GM19193 (cell line): Measurements from ENCODE around the gene FAM83G.

Experiments
- POLR2A ChIP-seq: IDR thresholded peaks from 4 replicates; pipeline ENCODE4 v1.6.1; 2011; ENCODE audit not compliant: insufficient read depth, insufficient read length; ENCODE audit errors: extremely low read depth

Gene FAM83G

DNA sequence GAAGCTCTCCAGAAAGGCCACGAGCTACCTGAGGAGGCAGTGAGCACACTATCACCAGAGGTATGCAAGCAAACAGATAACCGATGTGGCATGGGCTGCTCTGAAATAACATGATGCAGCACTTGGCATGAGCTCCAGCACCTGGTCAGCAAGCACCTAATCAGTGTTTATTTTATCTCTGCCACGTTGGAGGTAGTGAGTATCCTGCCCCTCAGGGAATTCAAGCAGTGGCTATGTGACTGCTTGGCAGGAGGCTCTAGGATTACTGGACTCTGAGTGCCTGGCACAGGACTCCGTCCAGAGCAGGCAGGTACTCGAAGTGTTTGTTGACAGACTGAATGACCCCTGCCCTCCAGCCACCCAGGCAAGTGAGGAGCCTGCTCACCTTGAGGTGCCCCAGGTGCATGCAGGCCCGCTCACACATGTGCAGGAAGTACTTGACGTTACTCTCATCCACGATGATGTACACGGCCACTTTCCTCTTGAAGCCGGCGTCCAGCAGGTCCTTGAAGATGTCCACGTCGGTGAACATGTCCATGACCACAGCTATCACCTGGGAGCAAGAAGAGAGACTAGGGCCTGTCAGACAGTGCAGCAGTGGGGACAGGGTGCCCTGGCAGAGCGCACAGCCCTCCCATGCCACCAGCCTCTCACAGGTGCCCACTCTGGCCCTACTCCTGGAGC lies 16.6 kb downstream of the FAM83G start:
- no peak for TF ChIP-seq POLR2A

GRCh38 chr17:18987230-18987610 lies 17.3 kb downstream of the FAM83G start:
- no peak for TF ChIP-seq POLR2A

GRCh38 chr17:18986541-18987229 lies 17.9 kb downstream of the FAM83G start:
- TF ChIP-seq POLR2A, result no peak

- TF ChIP-seq POLR2A, result no peak
These were observed 19.1 kb downstream of the FAM83G start for GRCh38 chr17:18985475-18985874.

GRCh38 chr17:18984273-18985114 lies 20.1 kb downstream of the FAM83G start:
- no peak for TF ChIP-seq POLR2A

DNA sequence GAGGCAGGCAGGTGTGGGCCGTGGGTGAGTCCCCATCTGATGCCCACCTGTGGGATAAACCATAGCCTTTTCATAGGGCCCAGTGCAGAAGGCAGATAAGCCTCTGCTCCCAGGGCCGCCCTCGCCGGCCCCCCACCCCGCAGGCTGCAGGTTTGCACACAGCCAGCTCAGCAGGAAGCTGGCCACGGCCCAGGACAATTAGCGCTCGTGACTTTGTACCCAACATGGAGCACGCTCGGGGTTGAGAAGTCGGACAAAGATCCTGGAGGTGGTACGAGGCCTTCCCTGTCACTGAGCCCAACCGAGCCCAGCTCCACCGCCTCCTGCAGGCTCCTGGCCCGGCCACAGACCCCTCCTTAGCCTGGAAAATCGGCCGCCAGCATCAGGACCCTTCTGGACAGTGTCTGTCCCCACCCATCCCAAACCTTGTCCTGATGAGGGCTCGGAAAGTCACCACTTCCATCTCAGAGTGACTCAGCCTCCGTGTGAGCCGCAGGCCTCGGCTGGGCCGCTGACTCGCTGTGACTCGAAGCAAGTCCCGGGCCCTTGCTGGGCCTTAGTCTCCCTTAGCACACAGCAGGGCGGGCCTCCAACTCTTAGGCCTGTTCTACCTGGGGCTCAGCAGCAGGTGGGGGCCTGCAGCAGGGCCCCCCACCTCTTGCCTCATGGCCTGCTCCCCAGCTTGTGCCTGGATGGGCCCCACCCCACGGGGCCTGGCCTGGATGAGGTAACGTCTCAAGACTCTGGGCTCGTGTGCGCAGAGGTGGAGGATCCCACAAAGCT lies 22.7 kb downstream of the FAM83G start:
- TF ChIP-seq POLR2A, result no peak

- no peak for TF ChIP-seq POLR2A
These were observed 23.3 kb downstream of the FAM83G start for GRCh38 chr17:18981335-18981641.

DNA sequence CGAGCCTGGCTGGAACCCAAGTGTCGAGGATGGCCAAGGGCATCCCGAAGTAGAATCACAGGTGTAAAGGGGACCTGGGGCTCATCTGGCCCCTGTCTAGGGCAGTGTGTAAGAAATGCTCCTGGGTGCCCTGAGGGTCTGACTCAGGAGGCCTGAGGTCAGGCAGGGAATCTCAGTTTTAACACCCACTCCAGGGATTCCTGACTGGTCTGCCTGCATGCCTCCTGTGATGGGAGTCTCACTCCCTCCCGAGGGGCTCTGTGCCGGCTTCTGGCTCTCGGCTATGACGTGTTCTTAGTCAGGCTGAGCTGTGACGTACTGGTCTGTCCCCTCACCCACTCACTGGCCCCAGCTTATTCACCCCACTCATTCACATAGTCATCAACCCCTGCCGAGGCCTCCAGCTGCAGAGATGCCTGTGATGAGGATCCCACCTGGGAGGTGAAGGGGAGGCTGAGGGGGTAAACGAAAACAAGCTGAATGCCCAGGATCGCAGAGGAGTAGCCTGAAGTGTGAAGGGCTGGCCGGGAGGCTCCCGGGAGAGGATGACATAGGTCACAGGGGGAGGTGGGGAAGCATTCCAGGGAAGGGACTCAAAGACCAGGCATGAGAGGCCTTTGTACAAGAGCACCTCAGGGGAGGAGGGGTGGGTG lies 23.8 kb downstream of the FAM83G start:
- TF ChIP-seq POLR2A, result no peak

DNA sequence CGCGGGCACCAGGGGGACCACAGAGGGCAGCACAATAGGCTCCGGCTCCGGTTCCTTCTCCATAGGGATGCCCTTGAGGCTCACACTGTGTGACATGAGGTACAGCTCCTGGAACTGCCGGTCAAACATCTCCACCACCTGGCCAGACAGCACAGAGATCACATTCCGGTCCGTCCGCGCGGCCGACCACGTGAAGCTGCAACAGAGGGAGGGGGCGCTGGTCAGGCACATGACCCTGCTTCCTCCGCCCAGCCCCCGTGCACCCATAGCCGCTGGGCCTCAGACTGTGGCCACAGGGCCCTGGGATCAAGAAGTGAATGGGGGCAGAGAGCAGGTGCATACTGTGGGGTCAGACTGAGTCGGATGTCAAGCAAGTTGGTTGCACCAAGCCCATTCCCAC lies 25.9 kb downstream of the FAM83G start:
- TF ChIP-seq POLR2A, result no peak

GRCh38 chr17:18978050-18978449 lies 26.5 kb downstream of the FAM83G start:
- TF ChIP-seq POLR2A, result no peak

DNA sequence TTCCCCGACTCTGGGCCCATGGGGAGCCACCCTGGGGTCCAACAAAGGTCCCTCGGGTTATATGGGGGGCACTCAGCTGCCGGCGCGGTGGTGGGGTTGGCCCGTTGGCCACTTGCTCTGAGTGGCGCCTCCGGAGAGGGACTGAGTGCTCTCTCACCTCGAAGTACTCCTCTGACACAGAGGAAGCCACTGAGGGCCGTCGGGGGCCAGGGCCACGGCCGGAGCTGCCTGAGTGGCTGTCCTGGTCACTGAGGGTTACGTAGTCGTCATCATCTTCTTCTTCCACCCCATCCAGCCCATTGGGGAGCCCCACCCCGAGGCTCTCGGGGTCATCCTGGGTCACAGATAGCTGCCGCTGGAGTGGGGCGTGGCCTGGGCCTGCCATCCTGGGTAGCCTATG lies 26.9 kb downstream of the FAM83G start:
- no peak for TF ChIP-seq POLR2A

GRCh38 chr17:18977021-18977420 lies 27.5 kb downstream of the FAM83G start:
- TF ChIP-seq POLR2A, result no peak

DNA sequence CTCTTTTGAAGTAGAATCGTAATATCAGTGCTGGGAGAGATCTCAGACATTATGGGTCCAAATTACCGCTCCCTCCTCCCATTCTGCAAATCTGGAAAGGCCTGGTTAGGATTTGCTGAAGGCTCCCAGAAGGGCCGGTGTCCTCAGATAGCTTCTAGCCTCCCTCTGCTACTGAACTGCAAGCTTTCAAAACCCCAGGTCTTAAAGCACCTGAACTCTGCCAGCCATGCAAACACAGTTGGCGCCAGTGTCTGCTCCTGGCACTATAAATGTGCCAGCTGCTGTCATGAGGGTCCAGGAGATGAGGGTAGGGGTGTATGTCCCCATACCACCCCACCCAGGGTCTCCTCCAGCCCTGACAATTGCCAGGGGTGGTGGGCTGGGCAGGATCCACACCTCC lies 28.4 kb downstream of the FAM83G start:
- TF ChIP-seq POLR2A, result no peak

DNA sequence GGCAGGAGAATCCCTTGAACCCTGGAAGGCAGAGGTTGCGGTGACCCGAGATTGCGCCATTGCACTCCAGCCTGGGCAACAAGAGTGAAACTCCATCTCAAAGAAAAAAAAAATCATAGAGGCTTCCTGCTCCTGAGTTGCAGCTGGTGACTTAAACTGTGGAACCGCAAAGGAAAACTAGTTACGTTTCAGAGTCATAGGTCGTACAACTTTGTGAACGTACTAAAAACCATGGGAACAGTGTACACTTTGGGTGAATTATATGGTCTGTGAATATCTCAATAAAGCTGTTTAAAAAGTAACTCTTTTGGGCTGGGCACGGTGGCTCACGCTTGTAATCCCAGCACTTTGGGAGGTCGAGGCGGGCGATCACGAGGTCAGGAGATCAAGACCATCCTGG lies 29.0 kb downstream of the FAM83G start:
- no peak for TF ChIP-seq POLR2A
